Liver (tissue), 9 donors: ENCODE measurements around the gene PKNOX1. TPM values are rescaled to one million over a fixed set of nuclear protein-coding genes. Genes with fewer than 3 reads are reported as not detected.

Source experiments
- DNase-seq: peaks from one replicate; pipeline ENCODE4 v3.0.0-alpha.2; 2017; ENCODE audit warnings: low spot score
- H3K27ac ChIP-seq, 2 donors: one replicate each; pipeline ENCODE4 v1.7.0; 2013; ENCODE audit warnings: inconsistent platforms in 2 of 2, low read length in 2 of 2, control low read depth in 1 of 2, low read depth in 1 of 2, mild to moderate bottlenecking in 1 of 2
- H3K27me3 ChIP-seq, 4 donors: one replicate each; pipeline versions ENCODE4 v1.6.1 to v1.7.0; 2013; ENCODE audit warnings: low read length in 3 of 4, inconsistent platforms in 1 of 4, mild to moderate bottlenecking in 1 of 4, moderate library complexity in 1 of 4; ENCODE audit not compliant: control insufficient read depth in 4 of 4, insufficient read depth in 4 of 4
- H3K36me3 ChIP-seq, 4 donors: one replicate each; pipeline versions ENCODE4 v1.6.1 to v1.7.0; 2013; ENCODE audit warnings: low read length in 3 of 4, mild to moderate bottlenecking in 3 of 4, low read depth in 1 of 4, moderate library complexity in 1 of 4; ENCODE audit not compliant: control insufficient read depth in 4 of 4, insufficient read depth in 3 of 4
- H3K4me1 ChIP-seq, 4 donors: one replicate each; pipeline versions ENCODE4 v1.6.1 to v1.7.0; 2013; ENCODE audit warnings: low read length in 3 of 4, mild to moderate bottlenecking in 3 of 4, moderate library complexity in 1 of 4; ENCODE audit not compliant: control insufficient read depth in 4 of 4, insufficient read depth in 4 of 4
- H3K4me3 ChIP-seq, 3 donors: one replicate each; pipeline versions ENCODE4 v1.6.1 to v1.7.0; 2013; ENCODE audit warnings: low read length in 3 of 3, control low read depth in 1 of 3, low read depth in 1 of 3, mild to moderate bottlenecking in 1 of 3
- H3K9ac ChIP-seq, 2 donors: one replicate each; pipeline ENCODE4 v1.7.0; 2013; ENCODE audit warnings: low read length in 2 of 2, mild to moderate bottlenecking in 2 of 2, moderate library complexity in 2 of 2, control low read depth in 1 of 2, low read depth in 1 of 2
- H3K9me3 ChIP-seq, 4 donors: one replicate each; pipeline versions ENCODE4 v1.6.1 to v1.7.0; 2013; ENCODE audit warnings: low read length in 3 of 4; ENCODE audit not compliant: control insufficient read depth in 4 of 4
- EGR1 ChIP-seq, 2 donors: IDR thresholded peaks; 2 replicates each; pipeline ENCODE4 v1.6.1; 2016 to 2018; ENCODE audit warnings: antibody characterized with exemption in 2 of 2, low read depth in 2 of 2
- FOXA1 ChIP-seq: IDR thresholded peaks from 2 replicates; pipeline ENCODE4 v1.6.1; 2016; ENCODE audit warnings: antibody characterized with exemption
- GABPA ChIP-seq, 2 donors: IDR thresholded peaks in 1 of 2; conservative IDR thresholded peaks in 1 of 2; 2 replicates each; pipeline ENCODE4 v1.6.1; 2016; ENCODE audit warnings: antibody characterized with exemption in 2 of 2, mild to moderate bottlenecking in 1 of 2, moderate library complexity in 1 of 2
- HNF4A ChIP-seq, 2 donors: conservative IDR thresholded peaks; 2 replicates each; pipeline ENCODE4 v1.6.1; 2016; ENCODE audit warnings: antibody characterized with exemption in 2 of 2, mild to moderate bottlenecking in 2 of 2
- HNF4G ChIP-seq: IDR thresholded peaks from 2 replicates; pipeline ENCODE4 v1.6.1; 2016; ENCODE audit warnings: antibody characterized with exemption
- JUND ChIP-seq, 2 donors: IDR thresholded peaks; 2 replicates each; pipeline ENCODE4 v1.6.1; 2016; ENCODE audit warnings: antibody characterized with exemption in 2 of 2
- MAX ChIP-seq: IDR thresholded peaks from 2 replicates; pipeline ENCODE4 v1.6.1; 2016; ENCODE audit warnings: antibody characterized with exemption
- NR2F2 ChIP-seq: IDR thresholded peaks from 2 replicates; pipeline ENCODE4 v1.6.1; 2016; ENCODE audit warnings: antibody characterized with exemption
- RAD21 ChIP-seq, 2 donors: IDR thresholded peaks; 2 replicates each; pipeline ENCODE4 v1.6.1; 2016; ENCODE audit warnings: antibody characterized with exemption in 2 of 2, mild to moderate bottlenecking in 2 of 2
- RXRA ChIP-seq, 2 donors: IDR thresholded peaks; 2 replicates each; pipeline ENCODE4 v1.6.1; 2017 to 2018; ENCODE audit warnings: antibody characterized with exemption in 2 of 2, mild to moderate bottlenecking in 1 of 2
- SP1 ChIP-seq: IDR thresholded peaks from 2 replicates; pipeline ENCODE4 v1.6.1; 2018; ENCODE audit warnings: antibody characterized with exemption, mild to moderate bottlenecking
- TAF1 ChIP-seq: conservative IDR thresholded peaks from 2 replicates; pipeline ENCODE4 v1.6.1; 2016; ENCODE audit warnings: antibody characterized with exemption, mild to moderate bottlenecking
- YY1 ChIP-seq: IDR thresholded peaks from 2 replicates; pipeline ENCODE4 v1.6.1; 2016; ENCODE audit warnings: antibody characterized with exemption, mild to moderate bottlenecking
- ZBTB33 ChIP-seq: IDR thresholded peaks from 2 replicates; pipeline ENCODE4 v1.6.1; 2016; ENCODE audit warnings: antibody characterized with exemption
- WGBS: extraction: QIAGEN DNeasy Blood & Tissue Kit; methylation state at CpG from one replicate; pipeline ENCODE4 v1.1.7; 2013; 5-methylcytosine and 5-hydroxymethylcytosine counted together
- polyA plus RNA-seq, 2 donors: library from polyadenylated mRNA; stranded (reverse) in 1 of 2; unstranded in 1 of 2; fragments of 200-250 nt in 1 of 2; fragments of >200 nt in 1 of 2; fragmentation: Nextera tagmentation in 1 of 2; extraction: Ambion mirVana in 1 of 2; gene quantifications; one replicate each; pipeline versions ENCODE4 v1.2.1 to v1.2.3, GENCODE V29; 2013 to 2015
- total RNA-seq, 2 donors: library from RNA; depleted of rRNA; stranded (reverse); fragments of >200 nt; gene quantifications; one replicate each; pipeline ENCODE4 v1.2.3, GENCODE V29; 2014
- TF ChIP-seq, protein P1 (sequence below): IDR thresholded peaks from 2 replicates; pipeline ENCODE4 v1.6.1; 2016; ENCODE audit warnings: antibody characterized with exemption, mild to moderate bottlenecking
- TF ChIP-seq, protein P2 (sequence below): fragments of 150-350 bp; IDR thresholded peaks from 2 replicates; pipeline ENCODE4 v1.5.1; 2017; ENCODE audit warnings: improper control_type of control experiment, low read depth, low read length; ENCODE audit not compliant: missing input control
- TF ChIP-seq, protein P3 (sequence below): IDR thresholded peaks from 2 replicates; pipeline ENCODE4 v1.6.1; 2016; ENCODE audit warnings: antibody characterized with exemption
- donor health status: healthy.
- donor health status: healthy.
- donor health status: healthy.
- donor health status: healthy.
- donor health status: healthy.

Gene PKNOX1
- total and polyA plus RNA-seq, 4 donors = 2.8 to 10.3 (median 8.0) TPM

DNA sequence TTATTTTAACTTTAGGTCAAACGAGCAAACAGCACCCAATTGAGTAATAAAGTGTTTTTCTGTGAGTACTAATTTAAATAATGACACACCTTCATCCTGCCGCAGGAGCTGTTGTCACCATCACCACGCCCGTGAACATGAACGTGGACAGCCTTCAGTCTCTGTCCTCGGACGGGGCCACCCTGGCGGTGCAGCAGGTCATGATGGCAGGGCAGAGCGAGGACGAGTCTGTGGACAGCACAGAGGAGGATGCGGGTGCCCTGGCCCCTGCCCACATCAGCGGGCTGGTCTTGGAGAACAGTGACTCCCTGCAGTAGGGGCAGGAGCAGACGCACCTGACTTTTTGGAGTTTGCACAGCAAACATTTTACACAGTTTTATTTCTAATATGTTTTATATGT is 55.4 kb downstream of the PKNOX1 start:
- DNase-seq = no peak
- Histone ChIP-seq H3K4me3 (no peak overlapping the region), H3K36me3 (peaks cover 9 to 53% (median 32%) of the 10 kb centered on the region in 4 donors), H3K9me3 (no peaks in the 10 kb centered on the region), H3K27me3 (no peaks in the 10 kb centered on the region), H3K27ac (no peak overlapping the region), H3K9ac (no peak overlapping the region), H3K4me1 (no peaks in the 10 kb centered on the region)
- WGBS = 93% methylated on average over 13 of the region's 13 CpGs
- TF ChIP-seq JUND (IDR thresholded peaks at IDR 0.05) (no peak), GABPA (IDR thresholded peaks at IDR 0.05 in 1 of 2, conservative IDR thresholded peaks at IDR 0.05 in 1 of 2) (no peak), RAD21 (IDR thresholded peaks at IDR 0.05) (no peak), NR2F2 (no peak)
- TF ChIP-seq, protein P1, sequence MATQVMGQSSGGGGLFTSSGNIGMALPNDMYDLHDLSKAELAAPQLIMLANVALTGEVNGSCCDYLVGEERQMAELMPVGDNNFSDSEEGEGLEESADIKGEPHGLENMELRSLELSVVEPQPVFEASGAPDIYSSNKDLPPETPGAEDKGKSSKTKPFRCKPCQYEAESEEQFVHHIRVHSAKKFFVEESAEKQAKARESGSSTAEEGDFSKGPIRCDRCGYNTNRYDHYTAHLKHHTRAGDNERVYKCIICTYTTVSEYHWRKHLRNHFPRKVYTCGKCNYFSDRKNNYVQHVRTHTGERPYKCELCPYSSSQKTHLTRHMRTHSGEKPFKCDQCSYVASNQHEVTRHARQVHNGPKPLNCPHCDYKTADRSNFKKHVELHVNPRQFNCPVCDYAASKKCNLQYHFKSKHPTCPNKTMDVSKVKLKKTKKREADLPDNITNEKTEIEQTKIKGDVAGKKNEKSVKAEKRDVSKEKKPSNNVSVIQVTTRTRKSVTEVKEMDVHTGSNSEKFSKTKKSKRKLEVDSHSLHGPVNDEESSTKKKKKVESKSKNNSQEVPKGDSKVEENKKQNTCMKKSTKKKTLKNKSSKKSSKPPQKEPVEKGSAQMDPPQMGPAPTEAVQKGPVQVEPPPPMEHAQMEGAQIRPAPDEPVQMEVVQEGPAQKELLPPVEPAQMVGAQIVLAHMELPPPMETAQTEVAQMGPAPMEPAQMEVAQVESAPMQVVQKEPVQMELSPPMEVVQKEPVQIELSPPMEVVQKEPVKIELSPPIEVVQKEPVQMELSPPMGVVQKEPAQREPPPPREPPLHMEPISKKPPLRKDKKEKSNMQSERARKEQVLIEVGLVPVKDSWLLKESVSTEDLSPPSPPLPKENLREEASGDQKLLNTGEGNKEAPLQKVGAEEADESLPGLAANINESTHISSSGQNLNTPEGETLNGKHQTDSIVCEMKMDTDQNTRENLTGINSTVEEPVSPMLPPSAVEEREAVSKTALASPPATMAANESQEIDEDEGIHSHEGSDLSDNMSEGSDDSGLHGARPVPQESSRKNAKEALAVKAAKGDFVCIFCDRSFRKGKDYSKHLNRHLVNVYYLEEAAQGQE = no peak

GRCh38 chr21:43031121-43031619 is 56.8 kb downstream of the PKNOX1 start:
- H3K4me3 ChIP-seq = no peak overlapping the region
- H3K27ac ChIP-seq = no peak overlapping the region
- H3K9me3 ChIP-seq = no peaks in the 10 kb centered on the region
- no peak for DNase-seq
- H3K4me1 ChIP-seq = no peaks in the 10 kb centered on the region
- H3K9ac ChIP-seq = no peak overlapping the region
- 92% methylated on average over 12 of the region's 12 CpGs for WGBS
- no peak for TF ChIP-seq RAD21 (IDR thresholded peaks at IDR 0.05)
- no peak for TF ChIP-seq ZBTB33
- no peak for TF ChIP-seq HNF4A (conservative IDR thresholded peaks at IDR 0.05)
- TF ChIP-seq, protein P2, sequence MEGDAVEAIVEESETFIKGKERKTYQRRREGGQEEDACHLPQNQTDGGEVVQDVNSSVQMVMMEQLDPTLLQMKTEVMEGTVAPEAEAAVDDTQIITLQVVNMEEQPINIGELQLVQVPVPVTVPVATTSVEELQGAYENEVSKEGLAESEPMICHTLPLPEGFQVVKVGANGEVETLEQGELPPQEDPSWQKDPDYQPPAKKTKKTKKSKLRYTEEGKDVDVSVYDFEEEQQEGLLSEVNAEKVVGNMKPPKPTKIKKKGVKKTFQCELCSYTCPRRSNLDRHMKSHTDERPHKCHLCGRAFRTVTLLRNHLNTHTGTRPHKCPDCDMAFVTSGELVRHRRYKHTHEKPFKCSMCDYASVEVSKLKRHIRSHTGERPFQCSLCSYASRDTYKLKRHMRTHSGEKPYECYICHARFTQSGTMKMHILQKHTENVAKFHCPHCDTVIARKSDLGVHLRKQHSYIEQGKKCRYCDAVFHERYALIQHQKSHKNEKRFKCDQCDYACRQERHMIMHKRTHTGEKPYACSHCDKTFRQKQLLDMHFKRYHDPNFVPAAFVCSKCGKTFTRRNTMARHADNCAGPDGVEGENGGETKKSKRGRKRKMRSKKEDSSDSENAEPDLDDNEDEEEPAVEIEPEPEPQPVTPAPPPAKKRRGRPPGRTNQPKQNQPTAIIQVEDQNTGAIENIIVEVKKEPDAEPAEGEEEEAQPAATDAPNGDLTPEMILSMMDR = no peak
- no peak for TF ChIP-seq HNF4G
- no peak for TF ChIP-seq YY1
- TF ChIP-seq NR2F2 = no peak
- TF ChIP-seq, protein P3, sequence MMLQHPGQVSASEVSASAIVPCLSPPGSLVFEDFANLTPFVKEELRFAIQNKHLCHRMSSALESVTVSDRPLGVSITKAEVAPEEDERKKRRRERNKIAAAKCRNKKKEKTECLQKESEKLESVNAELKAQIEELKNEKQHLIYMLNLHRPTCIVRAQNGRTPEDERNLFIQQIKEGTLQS = no peak
- no peak for TF ChIP-seq GABPA (IDR thresholded peaks at IDR 0.05 in 1 of 2, conservative IDR thresholded peaks at IDR 0.05 in 1 of 2)
- no peak for TF ChIP-seq TAF1
- TF ChIP-seq JUND (IDR thresholded peaks at IDR 0.05) = no peak
- TF ChIP-seq EGR1 (IDR thresholded peaks at IDR 0.05; ENCODE audit: low read depth in 2 of 2) = no peak
- no peak for TF ChIP-seq FOXA1
- TF ChIP-seq RXRA (IDR thresholded peaks at IDR 0.05) = no peak
- TF ChIP-seq SP1 = no peak
- TF ChIP-seq, protein P1 = no peak
- TF ChIP-seq MAX = no peak
- H3K36me3 ChIP-seq = peaks cover 7 to 44% (median 28%) of the 10 kb centered on the region in 4 donors
- no peaks in the 10 kb centered on the region for H3K27me3 ChIP-seq
